H9 (cell line): ENCODE results near the gene ACOT13. TPM values are rescaled to one million over a fixed set of nuclear protein-coding genes. Genes with fewer than 3 reads are reported as not detected.
"Not testable (repeated sequence)": the region's sequence is repeated elsewhere in the genome, so short reads cannot be mapped to it uniquely, and the experiment has no call there.

ENCODE experiments used
- DNase-seq: peaks from one replicate; pipeline ENCODE4 v3.0.0-alpha.2; 2017
- H2AFZ ChIP-seq: one replicate; pipeline ENCODE4 v1.6.1; 2013; ENCODE audit warnings: mild to moderate bottlenecking, low read length, control low read depth, moderate library complexity
- H2AK5ac ChIP-seq: 2 replicates; pipeline ENCODE4 v1.6.1; 2013; ENCODE audit warnings: low read length, control low read depth, mixed read lengths; ENCODE audit not compliant: insufficient read length
- H2BK120ac ChIP-seq: one replicate; pipeline ENCODE4 v1.6.1; 2013; ENCODE audit warnings: low read depth, mild to moderate bottlenecking, low read length, control low read depth, inconsistent platforms; ENCODE audit not compliant: poor library complexity, severe bottlenecking
- H2BK12ac ChIP-seq: 2 replicates; pipeline ENCODE4 v1.6.1; 2013; ENCODE audit warnings: low read length, control low read depth, mixed read lengths, low read depth; ENCODE audit not compliant: insufficient read length
- H2BK15ac ChIP-seq: 2 replicates; pipeline ENCODE4 v1.6.1; 2013; ENCODE audit warnings: low read depth, low read length, control low read depth
- H2BK20ac ChIP-seq: one replicate; pipeline ENCODE4 v1.6.1; 2013; ENCODE audit warnings: low read depth, mild to moderate bottlenecking, low read length, control low read depth, inconsistent platforms; ENCODE audit not compliant: poor library complexity, severe bottlenecking
- H2BK5ac ChIP-seq: 2 replicates; pipeline ENCODE4 v1.6.1; 2013; ENCODE audit warnings: low read length, control low read depth, mixed read lengths; ENCODE audit not compliant: insufficient read length
- H3K14ac ChIP-seq: 2 replicates; pipeline ENCODE4 v1.6.1; 2013; ENCODE audit warnings: low read length, control low read depth; ENCODE audit not compliant: insufficient read depth
- H3K18ac ChIP-seq: 2 replicates; pipeline ENCODE4 v1.6.1; 2013; ENCODE audit warnings: low read depth, mild to moderate bottlenecking, mixed read lengths, low read length, control low read depth; ENCODE audit not compliant: insufficient read length
- H3K23ac ChIP-seq: 2 replicates; pipeline ENCODE4 v1.6.1; 2013; ENCODE audit warnings: low read length, control low read depth, mixed read lengths, low read depth; ENCODE audit not compliant: insufficient read length
- H3K23me2 ChIP-seq: 2 replicates; pipeline ENCODE4 v1.6.1; 2013; ENCODE audit warnings: low read depth, mild to moderate bottlenecking, mixed read lengths, low read length, control low read depth; ENCODE audit not compliant: insufficient read length, poor library complexity, severe bottlenecking
- H3K27ac ChIP-seq: 2 replicates; pipeline ENCODE4 v1.5.1; 2013; ENCODE audit warnings: low read length, control low read depth, mixed read lengths, low read depth; ENCODE audit not compliant: insufficient read length
- H3K27me3 ChIP-seq: 2 replicates; pipeline ENCODE4 v1.6.1; 2013; ENCODE audit warnings: low read length, control low read depth, inconsistent platforms; ENCODE audit not compliant: insufficient read depth
- H3K4ac ChIP-seq: 2 replicates; pipeline ENCODE4 v1.6.1; 2013; ENCODE audit warnings: low read depth, mild to moderate bottlenecking, control low read depth, inconsistent platforms, low read length, moderate library complexity
- H3K4me1 ChIP-seq: 2 replicates; pipeline ENCODE4 v1.6.1; 2013; ENCODE audit warnings: low read length, control low read depth, inconsistent platforms; ENCODE audit not compliant: insufficient read depth
- H3K4me2 ChIP-seq: 2 replicates; pipeline ENCODE4 v1.6.1; 2013; ENCODE audit warnings: low read length, control low read depth, mixed read lengths; ENCODE audit not compliant: insufficient read length, insufficient read depth
- H3K56ac ChIP-seq: 2 replicates; pipeline ENCODE4 v1.6.1; 2013; ENCODE audit warnings: low read depth, mild to moderate bottlenecking, mixed read lengths, low read length, control low read depth; ENCODE audit not compliant: insufficient read length
- H3K79me1 ChIP-seq: 2 replicates; pipeline ENCODE4 v1.6.1; 2013; ENCODE audit warnings: low read depth, mild to moderate bottlenecking, moderate library complexity, low read length, control low read depth, inconsistent platforms; ENCODE audit not compliant: insufficient read depth, poor library complexity, severe bottlenecking
- H3K79me2 ChIP-seq: 2 replicates; pipeline ENCODE4 v1.6.1; 2013; ENCODE audit warnings: low read length, control low read depth, inconsistent platforms; ENCODE audit not compliant: insufficient read depth
- H3K9ac ChIP-seq: 2 replicates; pipeline ENCODE4 v1.6.1; 2013; ENCODE audit warnings: low read length, control low read depth, mixed read lengths; ENCODE audit not compliant: insufficient read length; ENCODE audit errors: extremely low read depth
- H3K9me3 ChIP-seq: one replicate; pipeline ENCODE4 v1.6.1; 2013; ENCODE audit warnings: low read depth, low read length, inconsistent platforms; ENCODE audit not compliant: control insufficient read depth
- H3T11ph ChIP-seq: one replicate; pipeline ENCODE4 v1.6.1; 2013; ENCODE audit warnings: mild to moderate bottlenecking, low read length, control low read depth, inconsistent platforms
- H4K20me1 ChIP-seq: one replicate; pipeline ENCODE4 v1.6.1; 2013; ENCODE audit not compliant: control insufficient read depth, insufficient read length, insufficient read depth
- H4K5ac ChIP-seq: 2 replicates; pipeline ENCODE4 v1.6.1; 2013; ENCODE audit warnings: low read depth, mild to moderate bottlenecking, mixed read lengths, low read length, control low read depth; ENCODE audit not compliant: insufficient read length
- H4K8ac ChIP-seq: replicated peaks from 2 replicates; pipeline ENCODE4 v1.6.1; 2013; ENCODE audit warnings: low read length, control low read depth, mixed read lengths, low read depth; ENCODE audit not compliant: insufficient read length
- H4K91ac ChIP-seq: 2 replicates; pipeline ENCODE4 v1.6.1; 2013; ENCODE audit warnings: low read depth, mild to moderate bottlenecking, moderate library complexity, mixed read lengths, low read length, control low read depth; ENCODE audit not compliant: insufficient read length
- H3K27ac Mint-ChIP-seq, 3 experiments: 2 replicates in 2 of 3; 3 replicates in 1 of 3; pipeline ENCODE4 v1.8.0; 2020 to 2021; ENCODE audit warnings: mixed read lengths in 3 of 3, mild to moderate bottlenecking in 1 of 3, moderate library complexity in 1 of 3
- H3K27me3 Mint-ChIP-seq: 2 replicates; pipeline ENCODE4 v1.8.0; 2021; ENCODE audit warnings: low read depth, mild to moderate bottlenecking, moderate library complexity, mixed read lengths
- H3K36me3 Mint-ChIP-seq, 3 experiments: 2 replicates in 2 of 3; 3 replicates in 1 of 3; pipeline ENCODE4 v1.8.0; 2020 to 2021; ENCODE audit warnings: low read depth in 3 of 3, mixed read lengths in 3 of 3; ENCODE audit not compliant: insufficient read depth in 1 of 3
- H3K4me1 Mint-ChIP-seq, 2 experiments: 2 replicates each; pipeline ENCODE4 v1.8.0; 2020; ENCODE audit warnings: mixed read lengths in 2 of 2
- H3K4me3 Mint-ChIP-seq, 2 experiments: 2 replicates in 1 of 2; 3 replicates in 1 of 2; pipeline ENCODE4 v1.8.0; 2020 to 2021; ENCODE audit warnings: mild to moderate bottlenecking in 2 of 2, mixed read lengths in 2 of 2, moderate library complexity in 1 of 2
- H3K9me3 Mint-ChIP-seq, 2 experiments: 2 replicates in 1 of 2; 3 replicates in 1 of 2; pipeline ENCODE4 v1.8.0; 2020; ENCODE audit warnings: mild to moderate bottlenecking in 2 of 2, mixed read lengths in 2 of 2, moderate library complexity in 1 of 2
- CTCF ChIP-seq: fragments of 200-600 bp; sonication (generic); conservative IDR thresholded peaks from 3 replicates; pipeline ENCODE4 v1.8.0; 2021; ENCODE audit warnings: antibody characterized with exemption, mild to moderate bottlenecking
- WGBS: extraction: QIAGEN DNeasy Blood & Tissue Kit; methylation state at CpG from one replicate; pipeline ENCODE4 v1.1.7; 2013; ENCODE audit warnings: missing lambda C conversion rate, low lambda C conversion rate, mixed read lengths; ENCODE audit not compliant: insufficient read length; ENCODE audit errors: extremely low coverage; 5-methylcytosine and 5-hydroxymethylcytosine counted together
- total RNA-seq: library from RNA; stranded (reverse); gene quantifications from 2 replicates; pipeline ENCODE4 v1.2.1, GENCODE V29; 2021

ACOT13 gene
- total RNA-seq, 1 experiment from 2014 or later = 38.0 TPM

- Mint-ChIP-seq H3K4me1 (peaks cover 22 to 25% of the 10 kb centered on the region in 2 experiments), H3K9me3 (peaks cover 33 to 39% of the 10 kb centered on the region in 2 experiments), H3K4me3 (peak overlapping the region; percentile 91 to 95), H3K36me3 (peaks cover 52 to 71% (median 60%) of the 10 kb centered on the region in 3 experiments), H3K27ac (peak overlapping the region; percentile 99 to 100 (median 99)), H3K27me3 (no peaks in the 10 kb centered on the region)
- no peak for DNase-seq
- Histone ChIP-seq H3K79me2 (peaks cover 8% of the 10 kb centered on the region; the same call in 1 of the 2 replicates), H3K23ac (no peak overlapping the region), H2BK20ac (no peak overlapping the region), H3T11ph (no peak overlapping the region), H4K8ac (no peak overlapping the region), H2BK5ac (no peak overlapping the region), H2BK120ac (no peak overlapping the region), H3K4me1 (no peaks in the 10 kb centered on the region), H3K9me3 (peaks cover 12% of the 10 kb centered on the region), H3K27me3 (no peaks in the 10 kb centered on the region), H4K91ac (no peak overlapping the region), H3K23me2 (peaks cover 12% of the 10 kb centered on the region), H2AK5ac (no peak overlapping the region), H2BK12ac (no peak overlapping the region), H4K5ac (no peak overlapping the region), H2AFZ (no peak overlapping the region), H3K9ac (peak overlapping the region; percentile 92), H3K14ac (peak overlapping the region; percentile 91; the same call in 1 of the 2 replicates), H3K27ac (peak overlapping the region; percentile 82), H3K18ac (peak overlapping the region; percentile 88), H3K56ac (no peak overlapping the region), H2BK15ac (no peak overlapping the region), H3K79me1 (no peaks in the 10 kb centered on the region), H4K20me1 (no peaks in the 10 kb centered on the region), H3K4me2 (peak overlapping the region; percentile 74), H3K4ac (no peak overlapping the region)
- TF ChIP-seq CTCF = no peak
- no CpG with 5 or more reads among the region's 9 CpGs for WGBS
Measured at GRCh38 chr6:24667378-24667803, 514 bp downstream of the ACOT13 start.

GRCh38 chr6:24668066-24668996 lies 1.5 kb downstream of the ACOT13 start:
- H3T11ph ChIP-seq, H3K27ac Mint-ChIP-seq, H2BK120ac ChIP-seq, H3K27me3 Mint-ChIP-seq, H3K27ac ChIP-seq, H3K14ac ChIP-seq, H2BK5ac ChIP-seq, H3K79me2 ChIP-seq, H3K4me1 ChIP-seq, H3K56ac ChIP-seq, H4K91ac ChIP-seq, H2AFZ ChIP-seq, H3K23ac ChIP-seq, H4K20me1 ChIP-seq, DNase-seq, H3K79me1 ChIP-seq, H3K27me3 ChIP-seq, H3K9ac ChIP-seq, H3K18ac ChIP-seq, H2BK12ac ChIP-seq, H2AK5ac ChIP-seq, H2BK20ac ChIP-seq, H4K5ac ChIP-seq, H4K8ac ChIP-seq, H3K4ac ChIP-seq, H2BK15ac ChIP-seq: not testable (repeated sequence)
- Histone ChIP-seq H3K9me3 (peaks cover 22% of the 10 kb centered on the region), H3K23me2 (peaks cover 12% of the 10 kb centered on the region), H3K4me2 (peak overlapping the region; percentile 74)
- H3K4me1 Mint-ChIP-seq = peaks cover 20 to 22% of the 10 kb centered on the region in 2 experiments
- H3K36me3 Mint-ChIP-seq = peaks cover 55 to 71% (median 61%) of the 10 kb centered on the region in 3 experiments
- peaks cover 42 to 48% of the 10 kb centered on the region in 2 experiments for H3K9me3 Mint-ChIP-seq
- peak overlapping the region; percentile 91 to 95 for H3K4me3 Mint-ChIP-seq
- no CpG with 5 or more reads among the region's 18 CpGs for WGBS
